HG02938 (cell line): Measurements from ENCODE around the gene HSPH1.

ENCODE experiments used
- ATAC-seq: cut with Tn5 transposase; IDR thresholded peaks from one replicate; pipeline ENCODE4 v1.9.1; 2021; ENCODE audit warnings: mild to moderate bottlenecking, moderate library complexity; ENCODE audit not compliant: unreplicated experiment

The HSPH1 gene

DNA sequence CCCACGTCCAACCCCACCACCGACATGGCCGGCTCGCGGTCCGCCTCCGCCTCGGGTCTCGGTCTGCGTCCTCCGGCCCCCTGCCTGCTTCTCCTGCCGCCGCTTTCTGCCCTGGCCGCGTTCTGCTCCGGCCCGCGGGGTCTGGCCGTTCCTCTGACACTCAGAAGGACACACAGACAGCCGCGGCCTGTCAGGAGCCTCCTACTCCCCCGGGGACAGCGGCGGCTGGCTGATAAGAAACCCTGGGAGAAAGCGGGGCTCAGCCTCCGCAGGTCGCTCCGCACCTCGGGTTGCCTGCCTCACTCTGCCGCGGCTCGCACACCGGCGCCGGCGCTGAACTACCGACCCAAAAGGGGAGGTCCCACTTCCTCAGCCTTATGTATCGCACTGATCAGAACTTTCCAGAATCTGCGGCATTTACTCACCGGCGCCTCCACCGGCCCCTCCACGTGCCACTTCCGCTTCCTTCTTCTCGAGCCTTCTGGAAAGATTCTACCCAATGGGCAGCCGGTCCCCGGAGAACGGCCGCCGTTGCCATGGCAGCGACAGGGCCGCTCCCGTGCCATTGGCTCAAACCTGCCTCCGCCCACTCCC, at the start of gene HSPH1:
Gene HSPH1, minus strand, starts transcription at position 348 of the 594 bp plus-strand sequence. Its CDS starts 322 bp downstream, at position 26.
- peak; percentile 75 for ATAC-seq

DNA sequence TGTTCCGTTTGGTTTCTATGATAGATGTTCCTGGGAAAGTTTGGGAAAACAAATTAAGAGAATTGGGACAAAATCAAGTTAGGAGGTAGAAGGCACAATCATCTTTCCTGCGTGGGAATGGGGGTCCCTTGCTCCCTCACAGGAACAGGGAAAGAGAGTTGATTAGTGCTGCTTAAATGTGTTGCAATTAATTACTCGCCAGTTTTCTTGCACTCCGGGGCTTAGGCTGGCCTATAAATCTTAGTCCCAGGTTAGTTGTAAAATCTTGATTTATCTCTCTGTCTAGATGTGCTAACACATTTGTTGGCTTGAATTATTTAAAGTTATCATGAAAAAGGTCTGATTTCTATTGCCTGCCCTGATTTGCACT, 48.1 kb upstream of the HSPH1 start:
- no peak for ATAC-seq

DNA sequence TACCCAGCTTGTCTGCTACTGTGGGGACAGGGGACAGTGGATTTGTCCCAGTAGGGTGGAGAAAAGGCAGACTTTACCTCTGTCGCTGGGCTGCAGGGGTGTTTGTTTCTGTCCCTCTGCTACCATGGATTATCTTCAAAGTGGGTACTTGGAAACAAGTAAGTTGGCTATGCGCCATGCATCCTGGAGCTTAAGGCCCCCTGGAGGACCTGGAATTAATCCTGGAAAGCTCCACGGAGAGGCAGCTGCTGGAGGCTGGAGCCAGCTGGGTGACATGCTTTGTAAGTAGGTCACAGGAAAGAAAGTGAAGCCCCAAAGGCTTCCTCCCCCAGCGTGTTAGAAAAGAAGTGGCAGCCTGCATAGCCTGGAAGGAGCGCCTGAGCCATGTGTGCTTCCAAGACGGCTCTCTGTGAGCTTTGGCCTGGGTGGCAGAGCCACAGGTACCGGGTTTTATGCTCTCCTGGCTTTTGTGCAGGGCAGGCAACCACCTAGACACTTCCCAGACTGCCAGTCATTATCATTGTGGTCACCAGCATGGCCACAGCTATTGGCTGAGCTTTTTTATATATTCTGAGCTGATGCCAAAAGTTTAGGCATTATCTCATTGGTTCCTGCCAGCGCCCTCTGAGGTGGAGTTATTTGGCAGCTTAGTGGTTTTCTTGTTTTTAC, 47.6 kb upstream of the HSPH1 start:
- ATAC-seq, result no peak

DNA sequence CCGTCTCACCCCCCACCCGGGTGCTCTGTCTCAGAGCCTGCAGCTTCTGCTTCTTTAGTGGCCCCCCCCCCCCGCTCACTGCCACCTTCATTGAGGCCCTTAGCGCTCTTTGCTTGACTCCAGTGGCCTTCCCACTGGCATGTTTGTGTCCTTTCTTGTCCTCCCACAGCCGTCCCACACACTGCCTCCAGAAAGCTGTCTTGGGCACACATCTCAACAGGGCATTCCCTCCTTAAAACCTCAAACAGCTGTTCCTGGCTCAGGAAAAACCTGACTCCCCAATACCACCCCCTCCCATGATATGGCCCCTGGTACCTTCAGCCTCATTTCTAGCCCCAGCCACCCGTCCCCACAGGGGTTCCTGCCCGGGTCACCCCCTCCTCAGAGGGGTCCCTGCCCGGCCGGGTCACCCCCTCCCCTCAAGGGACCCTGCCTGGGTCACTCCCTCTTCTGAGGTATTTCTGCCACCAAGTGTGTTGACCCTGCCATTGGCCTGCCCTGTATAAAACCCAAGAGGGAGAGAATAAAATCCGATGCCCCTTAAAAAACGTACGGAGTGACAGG, 46.9 kb upstream of the HSPH1 start:
- no peak for ATAC-seq

DNA sequence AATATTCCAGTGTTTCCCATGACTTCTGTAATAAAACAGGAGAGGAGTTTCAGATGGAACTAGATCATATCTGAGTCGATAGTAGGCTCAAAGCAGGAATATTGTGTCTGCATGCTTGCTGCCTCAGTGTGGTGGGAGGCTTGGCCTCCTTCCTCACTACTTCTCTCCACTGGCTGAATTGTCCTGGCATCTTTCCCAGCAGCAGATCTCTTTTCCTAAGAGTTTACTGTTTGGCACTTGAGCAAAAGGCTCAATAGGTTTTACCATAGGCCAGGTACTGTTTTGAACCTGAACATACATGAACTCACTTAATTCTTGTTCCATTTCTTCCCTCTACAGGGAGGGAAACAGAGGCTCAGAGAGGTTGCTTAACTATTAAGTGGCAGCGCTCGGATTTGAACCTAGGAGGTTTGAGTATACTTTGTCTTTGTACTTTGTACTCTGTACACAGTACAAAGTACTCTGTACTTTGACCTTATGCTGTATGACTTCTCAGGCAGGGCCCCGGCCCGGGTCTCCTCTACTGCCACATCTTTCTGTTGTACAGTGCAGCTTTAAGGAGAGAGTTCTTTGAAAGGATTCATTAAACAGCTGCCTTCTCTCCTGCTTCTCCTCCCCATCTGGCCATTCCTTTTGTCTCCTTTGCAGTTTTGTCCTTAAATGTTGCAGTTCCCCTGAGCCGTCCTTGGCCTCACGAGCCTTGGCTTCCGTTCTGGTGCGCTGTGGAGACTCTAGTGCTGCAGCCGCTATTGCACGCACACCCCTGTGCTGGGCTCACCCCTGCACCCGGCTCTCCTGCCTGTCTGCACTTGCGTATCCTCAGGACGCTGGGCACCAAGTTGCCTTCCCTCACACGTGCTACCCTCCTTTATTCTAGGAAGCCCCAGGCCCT, 46.2 kb upstream of the HSPH1 start:
- ATAC-seq, result no peak

DNA sequence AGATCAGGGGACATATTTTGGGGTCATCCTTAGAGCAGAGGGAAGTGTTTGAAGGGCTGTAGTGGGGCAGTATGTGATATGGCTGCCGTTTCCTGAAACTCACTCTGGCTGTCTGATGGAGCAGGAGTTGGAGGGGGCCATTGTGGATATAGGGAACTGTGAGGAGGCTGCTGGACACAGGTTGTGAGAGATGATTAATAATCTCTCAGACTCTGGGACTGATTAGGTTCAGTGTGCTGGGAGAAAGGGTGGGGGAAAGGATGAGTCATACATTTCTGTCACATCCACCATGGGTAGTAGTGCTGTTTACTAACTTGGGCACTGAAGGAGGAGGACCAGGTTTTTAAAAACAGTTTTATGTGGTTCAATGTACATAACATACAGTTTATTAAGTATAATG, 42.9 kb upstream of the HSPH1 start:
- no peak for ATAC-seq

DNA sequence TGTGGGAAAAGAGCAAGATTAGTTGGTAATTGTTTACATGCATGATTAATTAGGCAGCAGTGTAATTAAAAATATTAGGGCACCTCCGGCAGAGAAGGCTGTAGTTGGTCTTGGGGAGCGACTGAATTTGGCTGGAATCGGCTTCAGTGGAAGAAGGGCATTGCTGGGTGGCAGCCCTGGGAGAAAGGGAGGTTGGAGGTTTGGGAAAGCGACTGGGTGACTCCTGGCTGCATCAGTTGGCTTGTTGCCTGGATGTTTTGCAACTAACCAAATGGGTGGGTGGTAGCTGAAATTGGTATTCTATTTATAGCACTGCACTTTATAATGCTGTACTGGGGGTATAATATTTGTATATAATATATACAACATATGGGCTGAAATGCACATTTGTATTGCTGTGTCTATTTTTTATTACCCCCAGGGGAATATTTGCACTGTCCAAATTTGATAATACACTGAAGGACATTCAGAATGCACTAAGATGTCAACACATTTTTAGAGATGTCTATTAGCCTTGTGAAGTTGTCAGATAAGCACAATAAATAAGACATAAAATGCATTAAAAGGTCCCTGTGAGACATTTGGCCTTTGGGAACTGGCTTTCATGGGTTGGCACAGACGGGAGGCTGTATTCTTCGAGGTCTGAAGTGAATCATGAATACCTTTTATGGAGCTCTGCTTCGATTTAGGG, 39.8 kb upstream of the HSPH1 start:
- no peak for ATAC-seq

DNA sequence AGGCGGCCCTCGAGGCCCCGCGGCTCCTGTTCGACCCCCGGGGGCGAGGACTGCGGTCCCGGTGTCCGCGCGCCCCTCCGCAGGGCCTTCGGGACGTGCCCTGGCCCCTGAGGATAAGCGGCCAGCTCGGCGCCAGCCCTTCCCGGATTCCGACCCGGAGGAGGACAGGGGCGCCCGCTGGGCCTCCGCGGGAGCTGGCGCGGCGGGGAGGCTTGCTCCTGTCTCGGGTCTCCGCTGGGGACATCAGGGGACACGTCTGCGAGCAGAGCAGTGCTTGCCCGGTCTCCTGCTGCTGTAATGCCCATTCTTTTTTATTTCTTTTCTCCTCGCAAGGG, 38.9 kb upstream of the HSPH1 start:
- ATAC-seq, result peak; percentile 19

DNA sequence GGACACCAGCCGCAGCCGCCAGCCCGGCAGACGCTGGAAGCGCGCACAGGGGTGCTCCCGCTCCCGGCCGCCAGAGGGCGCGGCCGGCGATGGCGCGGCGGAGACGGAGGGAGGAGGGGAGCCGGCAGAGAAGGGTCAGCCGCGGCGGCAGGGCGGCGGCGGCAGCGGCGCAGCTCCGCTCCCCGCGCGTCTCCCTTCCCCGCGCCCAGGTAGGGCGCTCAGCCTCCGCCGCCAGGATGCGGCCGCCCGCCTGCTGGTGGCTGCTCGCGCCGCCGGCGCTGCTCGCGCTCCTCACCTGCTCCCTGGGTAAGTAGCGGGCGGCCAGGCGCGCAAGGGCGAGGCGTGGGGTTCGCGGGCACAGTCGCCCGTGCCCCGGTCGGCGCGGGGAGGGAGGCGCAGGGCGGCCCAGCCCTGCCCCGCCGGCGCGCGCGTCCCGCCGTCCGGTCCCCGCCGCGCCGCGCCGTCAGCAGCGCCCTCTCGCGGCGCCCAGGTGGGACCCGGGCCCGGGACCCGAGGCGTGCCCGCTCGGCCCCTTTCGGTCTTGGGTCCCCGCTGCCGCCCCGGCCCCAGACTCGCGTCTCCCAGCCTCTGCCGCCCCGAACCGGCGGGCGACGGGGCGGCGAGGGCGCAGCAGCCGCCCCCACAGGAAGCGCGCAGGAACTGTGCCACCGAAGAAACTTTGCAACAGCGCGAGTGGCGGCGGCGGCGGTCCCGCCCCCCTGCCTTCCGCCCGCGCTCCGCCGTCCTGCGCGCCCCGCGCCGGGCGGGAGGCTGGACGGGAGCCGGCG, 38.3 kb upstream of the HSPH1 start, which contains the start of gene B3GLCT:
Gene B3GLCT, plus strand, starts transcription at position 127 of the 788 bp plus-strand sequence. Its CDS starts 110 bp downstream, at position 237.
- ATAC-seq, result peak; percentile 85

DNA sequence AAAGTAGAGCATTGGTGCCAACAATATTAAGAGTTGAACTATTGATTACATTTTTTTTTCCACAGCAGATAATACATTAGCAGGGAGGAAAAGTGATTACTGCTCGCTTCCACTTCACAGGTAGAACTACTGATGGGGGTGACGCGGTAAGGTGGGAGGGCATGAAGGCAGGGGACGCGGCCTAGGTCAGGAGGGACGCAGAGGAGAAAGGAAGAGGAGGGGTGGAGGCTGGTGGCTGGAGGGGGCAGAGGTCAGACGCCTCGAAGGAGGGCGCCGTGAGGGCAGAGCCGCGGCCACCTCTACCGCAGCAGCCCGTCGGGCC, 37.8 kb upstream of the HSPH1 start:
- peak; percentile 4 for ATAC-seq

DNA sequence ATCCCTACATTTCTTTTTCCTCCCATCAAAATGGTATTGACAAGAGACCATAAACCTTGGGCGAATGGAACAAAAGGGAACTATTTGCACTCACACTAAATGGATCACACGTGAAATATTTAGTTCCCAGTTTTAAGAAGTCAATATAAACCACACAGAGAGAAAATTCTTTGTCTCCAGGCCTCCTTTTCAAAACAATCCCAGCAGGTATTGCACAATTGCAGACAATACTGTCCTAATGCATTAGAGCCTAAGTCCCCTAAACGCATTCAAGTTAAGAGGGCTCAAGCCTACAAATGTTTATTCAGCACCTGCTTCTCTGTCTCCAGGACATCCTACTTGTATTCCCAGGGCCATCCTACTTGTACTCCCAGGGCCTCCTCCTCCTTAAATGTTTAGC, 36.8 kb upstream of the HSPH1 start:
- ATAC-seq, result no peak

DNA sequence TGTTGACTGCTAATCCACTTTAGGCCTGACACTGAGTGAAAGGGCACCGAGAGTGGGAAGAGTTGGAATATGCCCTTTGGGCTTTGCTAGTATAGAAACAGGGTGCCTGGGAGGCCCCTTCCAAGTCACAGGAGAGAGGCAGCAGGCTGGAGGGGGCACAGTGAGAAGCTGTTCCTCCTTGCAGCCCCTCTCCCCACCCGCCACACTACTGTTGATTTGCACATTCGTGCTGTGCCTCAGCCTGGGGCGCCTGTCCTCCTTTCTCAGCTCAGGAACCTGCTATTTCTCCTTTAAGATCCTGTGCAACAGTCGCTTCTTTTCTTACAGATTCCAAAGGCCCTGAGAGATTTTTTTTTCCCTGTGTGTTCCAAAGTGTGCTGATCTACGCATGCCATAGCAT, 35.3 kb upstream of the HSPH1 start:
- no peak for ATAC-seq

DNA sequence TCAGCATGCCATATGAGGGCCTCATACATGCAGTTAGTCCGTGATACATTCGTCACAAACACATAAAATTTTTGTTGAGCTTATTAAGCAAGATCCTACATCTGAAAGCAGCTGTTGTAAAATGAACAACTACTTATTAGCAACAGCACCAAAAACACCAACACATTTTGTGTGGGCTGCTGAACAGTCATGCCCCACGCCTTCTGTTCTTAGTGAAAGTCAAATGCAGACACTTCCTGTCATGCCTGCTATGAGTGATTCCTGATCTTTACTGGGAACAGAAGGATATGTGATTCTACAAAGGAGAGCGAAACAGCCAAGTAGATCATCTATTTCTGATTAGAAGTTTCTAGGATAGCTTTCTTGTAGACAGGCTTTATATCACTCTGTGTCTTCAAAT, 33.9 kb upstream of the HSPH1 start:
- ATAC-seq, result no peak

DNA sequence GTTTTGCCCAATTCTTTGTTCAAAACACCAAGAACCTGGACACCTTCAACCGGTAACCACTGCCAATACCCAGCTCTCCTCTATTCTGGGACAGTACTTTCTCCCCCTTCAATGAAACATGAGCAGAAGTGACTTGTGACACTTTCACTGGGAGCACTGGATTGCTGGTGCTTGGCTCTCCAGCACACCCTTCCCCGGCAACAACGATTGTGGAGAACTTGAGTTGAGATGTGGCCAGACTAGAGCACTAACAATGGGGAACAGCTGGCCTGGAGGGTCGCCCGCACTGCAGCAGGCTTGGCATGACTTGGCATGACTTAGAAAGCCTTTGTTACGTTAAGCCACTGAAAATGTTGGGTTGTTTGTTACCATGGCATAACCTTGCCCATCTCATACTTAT, 30.6 kb upstream of the HSPH1 start:
- no peak for ATAC-seq

DNA sequence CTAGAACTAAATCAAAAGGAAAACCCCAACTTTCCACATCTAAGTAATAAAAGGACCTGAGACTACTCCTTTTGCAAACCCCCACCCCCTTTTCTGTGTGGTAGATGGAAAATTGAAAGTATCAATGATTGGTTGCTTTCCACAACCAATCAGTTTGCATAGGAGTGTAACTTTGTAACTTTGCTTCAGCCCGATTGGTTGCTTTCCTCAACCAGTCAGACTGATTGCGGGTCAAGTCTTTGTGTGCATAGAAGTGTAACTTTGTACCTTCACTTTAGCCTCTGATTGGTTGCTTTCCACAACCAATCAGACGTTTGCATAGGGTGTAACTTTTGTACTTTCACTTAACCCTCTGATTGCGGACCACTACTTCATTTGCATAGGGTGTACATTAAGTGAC, 30.0 kb upstream of the HSPH1 start:
- ATAC-seq, result no peak

DNA sequence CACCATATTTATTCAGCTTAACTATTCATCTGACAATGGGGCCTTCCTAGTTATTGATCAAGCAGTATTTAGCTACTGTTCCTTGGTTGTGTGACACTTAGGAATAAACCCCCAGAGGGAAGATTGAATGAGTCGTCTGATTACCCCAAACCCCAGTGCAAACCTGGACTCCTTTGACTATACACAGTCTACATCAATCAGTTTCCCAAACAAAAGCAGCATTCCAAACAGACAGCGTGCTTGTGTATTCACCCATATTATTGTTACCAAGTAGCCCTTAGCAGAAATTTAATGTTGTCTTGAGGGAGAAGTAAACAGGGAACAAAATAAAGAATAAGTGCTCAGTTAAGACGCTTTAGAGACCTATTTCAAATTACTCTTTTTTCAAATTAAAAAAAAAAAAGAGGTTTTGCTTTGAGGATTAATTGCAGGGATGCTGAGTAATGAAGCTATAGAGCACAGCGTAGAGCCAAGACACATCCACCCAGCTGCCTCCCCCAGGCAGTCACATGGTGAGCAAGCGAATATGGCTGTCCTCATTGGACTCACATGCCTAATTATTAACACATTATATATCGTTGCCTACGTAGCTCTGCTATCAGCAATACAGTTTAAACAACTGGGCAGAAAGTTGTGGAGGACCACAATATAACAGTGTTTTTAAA, 23.4 kb upstream of the HSPH1 start:
- no peak for ATAC-seq

DNA sequence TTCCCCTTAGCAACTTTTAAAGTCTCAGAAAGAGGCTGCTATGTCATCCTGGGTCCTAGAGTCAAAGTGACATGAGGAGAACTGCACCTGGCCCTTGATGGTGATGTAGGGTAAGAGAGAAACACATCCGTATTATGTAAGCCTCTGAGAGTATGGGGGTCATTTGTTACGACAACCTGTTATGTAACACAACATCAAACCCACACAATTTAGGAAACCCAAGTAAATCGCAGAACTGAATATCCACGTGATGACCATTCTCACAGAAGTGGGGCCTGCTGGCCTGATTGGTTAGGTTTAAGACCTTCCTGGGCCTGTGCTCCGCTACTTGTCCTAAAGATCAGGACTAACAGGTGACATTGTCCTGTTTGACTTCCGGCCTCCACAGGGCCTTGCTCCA, 22.7 kb upstream of the HSPH1 start:
- no peak for ATAC-seq

DNA sequence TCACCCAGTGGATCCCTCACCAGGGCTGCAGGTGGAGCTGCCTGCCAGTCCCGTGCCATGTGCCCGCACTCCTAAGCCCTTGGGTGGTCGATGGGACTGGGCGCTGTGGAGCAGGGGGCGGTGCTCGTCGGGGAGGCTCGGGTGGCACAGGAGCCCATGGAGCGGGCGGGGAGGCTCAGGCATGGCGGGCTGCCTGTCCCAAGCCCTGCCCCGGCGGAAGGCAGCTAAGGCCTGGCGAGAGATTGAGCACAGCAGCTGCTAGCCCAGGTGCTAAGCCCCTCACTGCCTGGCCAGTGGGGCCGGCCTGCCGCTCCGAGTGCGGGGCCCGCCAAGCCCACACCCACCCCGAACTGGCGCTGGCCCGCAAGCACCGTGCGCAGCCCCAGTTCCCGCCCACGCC, 21.3 kb upstream of the HSPH1 start:
- ATAC-seq, result no peak

DNA sequence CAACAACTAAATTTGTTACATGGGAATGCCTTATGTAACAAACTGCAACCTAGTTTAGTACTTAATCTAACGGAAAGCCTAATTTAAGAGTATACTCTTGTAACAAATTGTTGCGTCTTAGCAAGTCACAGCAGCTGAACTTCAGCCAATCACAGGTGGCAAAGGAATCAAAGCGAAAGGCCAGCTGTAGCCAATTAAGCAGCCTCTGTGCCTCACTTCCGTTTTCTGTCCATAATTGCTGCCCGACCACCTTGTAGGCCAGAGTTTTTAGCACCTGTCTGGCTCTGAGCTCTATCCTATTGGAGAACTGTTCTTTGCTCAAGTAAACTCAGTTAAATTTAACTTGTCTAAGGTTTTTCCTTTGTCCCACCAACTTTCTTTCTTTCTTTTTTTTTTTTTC, 18.1 kb upstream of the HSPH1 start:
- ATAC-seq, result no peak

DNA sequence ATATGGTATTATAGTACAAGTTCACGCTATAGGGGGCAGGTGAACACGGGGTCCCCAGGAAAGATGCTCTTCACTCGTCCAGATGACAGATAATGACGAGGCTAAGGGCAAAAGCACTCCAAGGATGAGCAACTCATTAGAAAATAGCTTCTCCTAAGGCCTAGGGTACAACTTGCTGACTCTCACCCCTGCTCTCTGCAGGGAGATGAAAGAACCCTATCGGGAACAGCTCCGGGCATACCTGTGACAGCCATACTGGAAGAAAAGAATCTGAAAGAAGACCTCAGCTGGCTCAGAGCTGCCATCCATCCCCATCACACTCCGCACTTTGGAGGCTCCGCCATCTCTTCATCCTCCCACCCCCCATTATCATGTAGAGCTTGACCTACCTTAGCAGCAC, 17.5 kb upstream of the HSPH1 start:
- no peak for ATAC-seq
